Gastrocnemius medialis (tissue), 4 donors: ENCODE results near the gene LCN15.

Experiments used
- POLR2A ChIP-seq, 2 donors: fragments of 450-650 bp; IDR thresholded peaks; one replicate each; pipeline ENCODE4 v1.6.1; 2017; ENCODE audit warnings: antibody characterized with exemption in 2 of 2, mild to moderate bottlenecking in 2 of 2, moderate library complexity in 2 of 2
- TF ChIP-seq, protein P1 (sequence below), 5 experiments: fragments of 450-650 bp in 3 of 5; fragments of 200-600 bp in 2 of 5; sonication (generic) in 2 of 5; IDR thresholded peaks in 4 of 5; conservative IDR thresholded peaks in 1 of 5; 1 replicate in 4 of 5; 2 replicates in 1 of 5; pipeline ENCODE4 v1.5.1; 2016 to 2019; ENCODE audit warnings: antibody characterized with exemption in 5 of 5, mild to moderate bottlenecking in 3 of 5, moderate library complexity in 3 of 5

DNA sequence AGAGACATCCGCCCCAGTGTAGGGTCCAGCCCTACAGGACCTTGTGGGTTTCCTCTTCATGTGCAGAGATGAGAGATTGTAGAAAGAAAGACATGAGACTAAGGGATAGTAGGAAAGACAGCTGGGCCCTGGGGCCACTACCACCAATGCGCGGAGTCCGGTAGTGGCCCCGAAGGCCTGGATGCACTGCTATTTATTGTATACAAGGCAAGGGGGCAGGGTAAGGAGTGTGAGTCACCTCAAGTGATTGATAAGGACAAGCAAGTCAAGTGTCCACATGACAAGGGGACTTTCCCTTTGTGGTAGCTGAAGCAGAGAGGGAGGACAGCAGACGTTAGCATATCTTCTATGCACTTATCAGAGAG lies 20.7 kb upstream of the LCN15 start:
- TF ChIP-seq, protein P1, sequence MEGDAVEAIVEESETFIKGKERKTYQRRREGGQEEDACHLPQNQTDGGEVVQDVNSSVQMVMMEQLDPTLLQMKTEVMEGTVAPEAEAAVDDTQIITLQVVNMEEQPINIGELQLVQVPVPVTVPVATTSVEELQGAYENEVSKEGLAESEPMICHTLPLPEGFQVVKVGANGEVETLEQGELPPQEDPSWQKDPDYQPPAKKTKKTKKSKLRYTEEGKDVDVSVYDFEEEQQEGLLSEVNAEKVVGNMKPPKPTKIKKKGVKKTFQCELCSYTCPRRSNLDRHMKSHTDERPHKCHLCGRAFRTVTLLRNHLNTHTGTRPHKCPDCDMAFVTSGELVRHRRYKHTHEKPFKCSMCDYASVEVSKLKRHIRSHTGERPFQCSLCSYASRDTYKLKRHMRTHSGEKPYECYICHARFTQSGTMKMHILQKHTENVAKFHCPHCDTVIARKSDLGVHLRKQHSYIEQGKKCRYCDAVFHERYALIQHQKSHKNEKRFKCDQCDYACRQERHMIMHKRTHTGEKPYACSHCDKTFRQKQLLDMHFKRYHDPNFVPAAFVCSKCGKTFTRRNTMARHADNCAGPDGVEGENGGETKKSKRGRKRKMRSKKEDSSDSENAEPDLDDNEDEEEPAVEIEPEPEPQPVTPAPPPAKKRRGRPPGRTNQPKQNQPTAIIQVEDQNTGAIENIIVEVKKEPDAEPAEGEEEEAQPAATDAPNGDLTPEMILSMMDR (IDR thresholded peaks at IDR 0.05 in 4 of 5, conservative IDR thresholded peaks at IDR 0.05 in 1 of 5): no peak
- no peak for TF ChIP-seq POLR2A (IDR thresholded peaks at IDR 0.05)
